GM18505 (cell line): ENCODE data around the gene FMO5.
"Not testable (repeated sequence)": the region's sequence is repeated elsewhere in the genome, so short reads cannot be mapped to it uniquely, and the experiment has no call there.

Experiments
- ATAC-seq: cut with Tn5 transposase; IDR thresholded peaks from one replicate; pipeline ENCODE4 v1.9.1; 2021; ENCODE audit not compliant: unreplicated experiment
- POLR2A ChIP-seq: IDR thresholded peaks from 4 replicates; pipeline ENCODE4 v1.6.1; 2011; ENCODE audit warnings: borderline replicate concordance; ENCODE audit not compliant: insufficient read depth, insufficient read length; ENCODE audit errors: extremely low read depth

Gene FMO5

GRCh38 chr1:147209825-147210821 lies 15.0 kb downstream of the FMO5 start:
- no peak for TF ChIP-seq POLR2A
- ATAC-seq, result no peak

- no peak for ATAC-seq
- no peak for TF ChIP-seq POLR2A
Observed at GRCh38 chr1:147208619-147209018, 16.5 kb downstream of the FMO5 start.

- ATAC-seq, result no peak
- TF ChIP-seq POLR2A, result no peak
Observed at GRCh38 chr1:147207192-147207591, 17.9 kb downstream of the FMO5 start.

DNA sequence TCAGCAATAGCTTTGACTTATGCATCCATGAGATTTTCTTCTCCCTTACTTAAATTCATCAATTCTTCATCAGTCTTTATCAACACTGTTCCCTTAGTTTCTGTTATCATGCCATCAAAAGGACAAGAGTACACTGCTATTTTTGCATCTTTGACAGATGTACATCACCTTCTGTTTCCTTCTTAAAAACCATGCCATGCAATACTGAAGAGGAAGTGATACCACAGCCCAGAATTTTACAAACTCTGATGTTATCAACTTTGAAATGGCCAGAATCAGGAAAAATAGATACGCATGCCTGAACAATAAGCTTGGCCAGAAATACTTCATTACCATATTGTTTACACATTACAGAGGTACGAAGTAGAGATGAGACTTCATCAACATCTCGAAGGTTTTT lies 21.1 kb downstream of the FMO5 start:
- no peak for ATAC-seq
- no peak for TF ChIP-seq POLR2A

DNA sequence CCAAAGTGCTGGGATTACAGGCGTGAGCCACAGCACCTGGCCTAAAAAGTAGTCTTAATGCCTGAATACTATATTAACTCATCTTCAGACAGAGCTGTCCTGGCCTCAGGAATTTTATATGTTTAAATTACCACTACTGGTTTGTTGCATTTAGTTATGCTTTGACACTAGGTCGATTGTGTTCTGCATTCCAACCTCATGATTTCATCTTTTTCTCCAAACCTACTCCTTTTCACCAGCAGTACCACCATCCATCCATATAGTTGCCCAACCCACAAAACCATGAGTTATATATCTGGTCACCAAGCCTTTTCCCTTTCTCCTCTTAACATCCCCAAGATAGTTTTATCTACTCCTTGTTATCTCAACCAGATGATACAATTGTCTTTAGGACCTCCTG lies 22.6 kb downstream of the FMO5 start:
- no peak for TF ChIP-seq POLR2A

DNA sequence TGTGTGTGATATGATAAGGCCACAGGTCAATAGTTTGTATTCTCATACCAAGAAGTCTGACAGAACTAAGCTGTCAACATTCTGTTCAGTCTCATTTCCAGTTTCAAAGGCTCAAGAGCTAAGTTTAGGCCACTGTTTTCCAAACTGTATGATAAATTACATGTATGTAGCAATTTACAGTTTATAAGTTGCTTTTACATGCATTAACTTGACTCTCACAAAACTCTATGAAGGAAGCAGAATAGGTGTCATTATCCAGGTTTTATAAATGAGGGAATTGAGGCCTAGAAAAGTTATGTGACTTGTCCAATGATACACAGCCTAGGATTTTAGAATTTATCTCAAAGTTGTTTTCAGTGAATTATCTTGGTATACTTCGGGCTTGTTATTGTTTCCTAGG lies 23.4 kb downstream of the FMO5 start:
- no peak for TF ChIP-seq POLR2A
- no peak for ATAC-seq

More for the DNA sequence above, 22.6 kb downstream of the FMO5 start:
- no peak for ATAC-seq

GRCh38 chr1:147201276-147201675 lies 23.9 kb downstream of the FMO5 start:
- no peak for ATAC-seq
- no peak for TF ChIP-seq POLR2A

GRCh38 chr1:147197324-147197723 lies 27.8 kb downstream of the FMO5 start:
- not testable (repeated sequence) for ATAC-seq

GRCh38 chr1:147189514-147189913 lies 35.6 kb downstream of the FMO5 start:
- ATAC-seq, result no peak
- no peak for TF ChIP-seq POLR2A

DNA sequence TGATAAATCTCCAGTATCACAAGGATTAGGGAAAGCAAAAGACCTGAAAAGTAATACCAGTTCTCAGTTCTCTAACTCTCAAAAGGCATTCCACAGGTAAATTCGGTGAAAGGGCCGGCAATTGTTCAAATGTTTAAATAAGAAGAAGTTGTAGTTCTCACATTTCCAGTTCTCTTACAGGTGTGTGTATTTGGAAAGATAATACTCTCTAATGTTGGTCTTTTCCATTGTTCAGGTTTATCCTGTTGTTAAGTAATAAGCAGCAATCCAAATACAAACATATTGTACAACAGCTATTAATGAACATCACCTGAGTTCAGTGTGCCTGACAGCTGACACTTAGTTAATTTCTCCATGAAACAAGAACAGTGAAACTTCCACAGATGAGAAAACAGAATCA lies 39.7 kb downstream of the FMO5 start:
- TF ChIP-seq POLR2A, result no peak
- no peak for ATAC-seq

DNA sequence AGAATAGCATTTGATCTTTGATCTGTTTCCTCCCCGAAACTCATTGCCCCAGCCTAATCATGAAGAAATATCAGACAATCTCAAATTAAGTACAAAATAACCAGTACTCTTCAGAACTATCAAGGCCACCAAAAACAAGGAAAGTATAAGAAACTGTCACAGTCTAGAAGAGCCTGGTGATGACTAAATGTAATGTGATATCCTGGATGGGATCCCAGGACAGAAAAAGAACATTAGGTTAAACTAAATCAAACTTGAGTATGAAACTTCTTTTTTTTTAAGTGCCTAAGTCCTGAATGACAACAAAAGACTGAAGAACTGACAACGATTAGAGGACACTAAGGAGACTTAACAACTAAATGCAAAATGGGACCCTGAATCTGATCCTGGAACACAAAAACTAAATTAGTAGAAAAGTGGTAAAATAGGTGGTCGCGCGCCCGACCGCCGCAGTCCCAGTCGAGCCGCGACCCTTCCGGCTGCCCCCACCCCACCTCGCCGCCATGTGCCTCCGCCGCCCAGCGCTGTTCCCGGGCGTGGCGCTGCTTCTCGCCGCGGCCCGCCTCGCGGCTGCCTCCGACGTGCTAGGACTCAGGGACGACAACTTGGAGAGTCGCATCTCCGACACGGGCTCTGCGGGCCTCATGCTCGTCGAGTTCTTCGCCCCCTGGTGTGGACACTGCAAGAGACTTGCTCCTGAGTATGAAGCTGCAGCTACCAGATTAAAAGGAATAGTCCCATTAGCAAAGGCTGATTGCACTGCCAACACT lies 47.3 kb downstream of the FMO5 start:
- no peak for TF ChIP-seq POLR2A
- no peak for ATAC-seq

GRCh38 chr1:147172168-147173016 lies 52.7 kb downstream of the FMO5 start, which contains the start of gene PRKAB2:
Gene PRKAB2, minus strand, starts transcription at chr1:147172470. Its CDS starts 326 bp downstream, at chr1:147172144.
- TF ChIP-seq POLR2A, result peak; percentile 74
- ATAC-seq, result peak; percentile 87
